Upper lobe of left lung (tissue), 4 donors: Measurements from ENCODE around the gene RLIM.

ENCODE experiments used
- EP300 ChIP-seq, 4 donors: sonication (generic); formaldehyde crosslinking; IDR thresholded peaks; one replicate each; pipeline ENCODE4 v1.5.1; 2017; ENCODE audit warnings: antibody characterized with exemption in 4 of 4, control low read depth in 2 of 4
- POLR2A ChIP-seq, 4 donors: fragments of 450-650 bp; IDR thresholded peaks; one replicate each; pipeline ENCODE4 v1.5.1; 2016 to 2017; ENCODE audit warnings: antibody characterized with exemption in 4 of 4, mild to moderate bottlenecking in 2 of 4
- POLR2AphosphoS5 ChIP-seq, 2 donors: sonication (generic); formaldehyde crosslinking; IDR thresholded peaks; one replicate each; pipeline ENCODE4 v1.5.1; 2017; ENCODE audit warnings: antibody characterized with exemption in 2 of 2
- TF ChIP-seq, protein P1 (sequence below), 6 experiments: fragments of 450-650 bp in 4 of 6; fragments of 200-600 bp in 2 of 6; sonication (generic) in 2 of 6; IDR thresholded peaks; one replicate each; pipeline ENCODE4 v1.5.1; 2016 to 2019; ENCODE audit warnings: antibody characterized with exemption in 6 of 6

DNA sequence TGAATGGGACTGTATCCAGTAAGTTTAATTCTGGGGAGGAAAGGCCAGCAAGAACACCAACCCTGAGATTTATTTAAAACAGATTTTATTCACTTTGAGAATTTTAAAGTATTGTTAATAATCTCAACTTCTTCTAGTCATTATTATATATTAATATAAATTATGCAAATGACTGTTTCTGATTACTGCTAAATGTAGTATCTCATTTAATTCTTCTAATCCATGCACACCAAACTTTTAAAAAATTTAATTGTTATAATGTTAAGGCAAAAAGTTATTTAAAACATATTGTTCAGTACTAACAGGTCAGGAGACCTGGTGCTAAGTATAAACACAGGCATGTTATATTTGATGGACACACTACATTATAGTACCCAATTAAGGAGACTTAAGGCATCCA is 8.1 kb downstream of the RLIM start:
- TF ChIP-seq POLR2AphosphoS5 (IDR thresholded peaks at IDR 0.05) (no peak), POLR2A (IDR thresholded peaks at IDR 0.05) (no peak), EP300 (IDR thresholded peaks at IDR 0.05) (no peak)
- TF ChIP-seq, protein P1, sequence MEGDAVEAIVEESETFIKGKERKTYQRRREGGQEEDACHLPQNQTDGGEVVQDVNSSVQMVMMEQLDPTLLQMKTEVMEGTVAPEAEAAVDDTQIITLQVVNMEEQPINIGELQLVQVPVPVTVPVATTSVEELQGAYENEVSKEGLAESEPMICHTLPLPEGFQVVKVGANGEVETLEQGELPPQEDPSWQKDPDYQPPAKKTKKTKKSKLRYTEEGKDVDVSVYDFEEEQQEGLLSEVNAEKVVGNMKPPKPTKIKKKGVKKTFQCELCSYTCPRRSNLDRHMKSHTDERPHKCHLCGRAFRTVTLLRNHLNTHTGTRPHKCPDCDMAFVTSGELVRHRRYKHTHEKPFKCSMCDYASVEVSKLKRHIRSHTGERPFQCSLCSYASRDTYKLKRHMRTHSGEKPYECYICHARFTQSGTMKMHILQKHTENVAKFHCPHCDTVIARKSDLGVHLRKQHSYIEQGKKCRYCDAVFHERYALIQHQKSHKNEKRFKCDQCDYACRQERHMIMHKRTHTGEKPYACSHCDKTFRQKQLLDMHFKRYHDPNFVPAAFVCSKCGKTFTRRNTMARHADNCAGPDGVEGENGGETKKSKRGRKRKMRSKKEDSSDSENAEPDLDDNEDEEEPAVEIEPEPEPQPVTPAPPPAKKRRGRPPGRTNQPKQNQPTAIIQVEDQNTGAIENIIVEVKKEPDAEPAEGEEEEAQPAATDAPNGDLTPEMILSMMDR (IDR thresholded peaks at IDR 0.05): no peak
